Naive B cell (primary cell): ENCODE results near the gene RBFA. TPM values are rescaled to one million over a fixed set of nuclear protein-coding genes. Genes with fewer than 3 reads are reported as not detected.

Source experiments
- ATAC-seq, 2 donors: fragments of 150-1000 bp; cut with Tn5 transposase; 2 replicates each; pipeline ENCODE4 v1.10.0; 2021; ENCODE audit warnings: low read depth in 2 of 2, mild to moderate bottlenecking in 2 of 2, moderate library complexity in 2 of 2
- DNase-seq: peaks from one replicate; pipeline ENCODE4 v3.0.0; 2022
- H3K27ac Mint-ChIP-seq, 6 donors: one replicate each; pipeline ENCODE4 v1.8.0; 2020 to 2022; ENCODE audit warnings: mild to moderate bottlenecking in 6 of 6, mixed read lengths in 6 of 6, moderate library complexity in 5 of 6, inconsistent platforms in 2 of 6
- H3K27me3 Mint-ChIP-seq, 3 donors: one replicate each; pipeline ENCODE4 v1.8.0; 2021 to 2022; ENCODE audit warnings: mixed read lengths in 3 of 3, mild to moderate bottlenecking in 1 of 3
- H3K36me3 Mint-ChIP-seq, 2 donors: one replicate each; pipeline ENCODE4 v1.8.0; 2020 to 2022; ENCODE audit warnings: mixed read lengths in 2 of 2, inconsistent platforms in 1 of 2, mild to moderate bottlenecking in 1 of 2
- H3K4me1 Mint-ChIP-seq, 3 donors: one replicate each; pipeline ENCODE4 v1.8.0; 2020 to 2022; ENCODE audit warnings: mixed read lengths in 3 of 3, inconsistent platforms in 1 of 3, mild to moderate bottlenecking in 1 of 3, moderate library complexity in 1 of 3
- H3K4me3 Mint-ChIP-seq, 8 donors: one replicate each; pipeline ENCODE4 v1.8.0; 2020 to 2022; ENCODE audit warnings: mild to moderate bottlenecking in 8 of 8, mixed read lengths in 8 of 8, moderate library complexity in 8 of 8, inconsistent platforms in 2 of 8
- H3K9me3 Mint-ChIP-seq, 7 donors: one replicate each; pipeline ENCODE4 v1.8.0; 2020 to 2022; ENCODE audit warnings: mixed read lengths in 7 of 7, mild to moderate bottlenecking in 5 of 7, inconsistent platforms in 2 of 7, moderate library complexity in 1 of 7
- polyA plus RNA-seq, 6 donors: library from polyadenylated mRNA; unstranded; fragments of 300-500 nt; fragmentation: Illumina TruSeq; gene quantifications; one replicate each; pipeline ENCODE4 v1.2.3, GENCODE V29; 2021; ENCODE audit warnings: low read depth in 6 of 6

The RBFA gene
- polyA plus RNA-seq, 6 donors from 2014 or later: 6.5 to 18.4 (median 17.1) TPM

- Mint-ChIP-seq H3K36me3 (no peaks in the 10 kb centered on the region), H3K9me3 (peaks cover 0 to 11% (median 3%) of the 10 kb centered on the region in 7 donors)
Observed at GRCh38 chr18:80067897-80068296, 33.7 kb downstream of the RBFA start.

GRCh38 chr18:80068571-80069272, 34.5 kb downstream of the RBFA start:
- no peak for ATAC-seq
- DNase-seq: no peak
- no peak overlapping the region for H3K4me3 Mint-ChIP-seq
- peaks cover 0 to 6% (median 0%) of the 10 kb centered on the region in 7 donors for H3K9me3 Mint-ChIP-seq
- no peaks in the 10 kb centered on the region for H3K36me3 Mint-ChIP-seq
- H3K4me1 Mint-ChIP-seq: no peaks in the 10 kb centered on the region
- no peak overlapping the region for H3K27ac Mint-ChIP-seq
- no peaks in the 10 kb centered on the region for H3K27me3 Mint-ChIP-seq

More at GRCh38 chr18:80067897-80068296, 33.7 kb downstream of the RBFA start:
- DNase-seq: no peak
- H3K27me3 Mint-ChIP-seq: no peaks in the 10 kb centered on the region
- peak overlapping the region in 1 of 6 donors; percentile 64 for H3K27ac Mint-ChIP-seq
- no peaks in the 10 kb centered on the region for H3K4me1 Mint-ChIP-seq
- ATAC-seq: no peak
- H3K4me3 Mint-ChIP-seq: no peak overlapping the region

GRCh38 chr18:80070825-80071224, 36.6 kb downstream of the RBFA start:
- no peak overlapping the region for H3K4me3 Mint-ChIP-seq
- no peak overlapping the region for H3K27ac Mint-ChIP-seq
- H3K4me1 Mint-ChIP-seq: no peaks in the 10 kb centered on the region
- H3K27me3 Mint-ChIP-seq: no peaks in the 10 kb centered on the region
- H3K9me3 Mint-ChIP-seq: peaks cover 0 to 1% (median 0%) of the 10 kb centered on the region in 7 donors
- ATAC-seq (no peak), DNase-seq (no peak)
- no peaks in the 10 kb centered on the region for H3K36me3 Mint-ChIP-seq

- no peaks in the 10 kb centered on the region for H3K9me3 Mint-ChIP-seq
Observed at GRCh38 chr18:80074183-80074582, 39.9 kb downstream of the RBFA start.

GRCh38 chr18:80074697-80075096, 40.5 kb downstream of the RBFA start:
- DNase-seq: no peak
- no peaks in the 10 kb centered on the region for H3K4me1 Mint-ChIP-seq
- no peak for ATAC-seq
- H3K27me3 Mint-ChIP-seq: no peaks in the 10 kb centered on the region
- no peaks in the 10 kb centered on the region for H3K36me3 Mint-ChIP-seq
- H3K27ac Mint-ChIP-seq: peak overlapping the region in 1 of 6 donors; percentile 57
- no peak overlapping the region for H3K4me3 Mint-ChIP-seq
- no peaks in the 10 kb centered on the region for H3K9me3 Mint-ChIP-seq

More at GRCh38 chr18:80074183-80074582, 39.9 kb downstream of the RBFA start:
- Mint-ChIP-seq H3K4me3 (no peak overlapping the region), H3K27ac (peak overlapping the region in 1 of 6 donors; percentile 63), H3K36me3 (no peaks in the 10 kb centered on the region), H3K27me3 (no peaks in the 10 kb centered on the region), H3K4me1 (no peaks in the 10 kb centered on the region)
- DNase-seq (no peak), ATAC-seq (no peak)

- Mint-ChIP-seq H3K36me3 (no peaks in the 10 kb centered on the region), H3K9me3 (no peaks in the 10 kb centered on the region), H3K4me3 (peak overlapping the region in 1 of 8 donors; percentile 21), H3K27ac (no peak overlapping the region), H3K27me3 (no peaks in the 10 kb centered on the region), H3K4me1 (no peaks in the 10 kb centered on the region)
- DNase-seq (no peak), ATAC-seq (no peak)
Observed at GRCh38 chr18:80075940-80076339, 41.7 kb downstream of the RBFA start.

- H3K9me3 Mint-ChIP-seq: no peaks in the 10 kb centered on the region
- H3K4me1 Mint-ChIP-seq: no peaks in the 10 kb centered on the region
- H3K4me3 Mint-ChIP-seq: peak overlapping the region in 1 of 8 donors; percentile 21
- no peaks in the 10 kb centered on the region for H3K27me3 Mint-ChIP-seq
- H3K36me3 Mint-ChIP-seq: no peaks in the 10 kb centered on the region
- DNase-seq (no peak), ATAC-seq (no peak)
- H3K27ac Mint-ChIP-seq: no peak overlapping the region
Observed at GRCh38 chr18:80076379-80076778, 42.1 kb downstream of the RBFA start.

- Mint-ChIP-seq H3K9me3 (peaks cover 0 to 2% (median 0%) of the 10 kb centered on the region in 7 donors), H3K36me3 (no peaks in the 10 kb centered on the region), H3K4me3 (no peak overlapping the region), H3K27ac (peak overlapping the region in 1 of 6 donors; percentile 49), H3K4me1 (no peaks in the 10 kb centered on the region), H3K27me3 (peaks cover 0 to 4% (median 0%) of the 10 kb centered on the region in 3 donors)
- no peak for ATAC-seq
- DNase-seq: no peak
Observed at GRCh38 chr18:80077873-80078272, 43.6 kb downstream of the RBFA start.

Other genes with a start within 250 kb of the RBFA start
- gene KCNG2, start 236.5 kb upstream of the RBFA start, polyA plus RNA-seq: not detected
- gene SLC66A2, start 82.8 kb upstream of the RBFA start, polyA plus RNA-seq: 10 to 100 TPM; 26.3 to 40.9 (median 34.5) TPM
- gene HSBP1L1, start 69.8 kb upstream of the RBFA start, polyA plus RNA-seq: 10 to 100 TPM in 1 of 6 donors, 1 to 10 TPM in 5; 1.8 to 10.5 (median 4.5) TPM
- gene TXNL4A, start 45.9 kb upstream of the RBFA start, polyA plus RNA-seq: 100 to 1,000 TPM; 192 to 253 (median 220) TPM
- 1 to 10 TPM; 4.2 to 7.1 (median 5.1) TPM for gene ADNP2, start 74.8 kb downstream of the RBFA start, polyA plus RNA-seq
- gene PARD6G, start 213.1 kb downstream of the RBFA start, polyA plus RNA-seq: not detected